ENCODE results near the gene DIS3L2.
A peak's percentile ranks its signal among the peaks of the same experiment; 100 is the strongest.

DNA sequence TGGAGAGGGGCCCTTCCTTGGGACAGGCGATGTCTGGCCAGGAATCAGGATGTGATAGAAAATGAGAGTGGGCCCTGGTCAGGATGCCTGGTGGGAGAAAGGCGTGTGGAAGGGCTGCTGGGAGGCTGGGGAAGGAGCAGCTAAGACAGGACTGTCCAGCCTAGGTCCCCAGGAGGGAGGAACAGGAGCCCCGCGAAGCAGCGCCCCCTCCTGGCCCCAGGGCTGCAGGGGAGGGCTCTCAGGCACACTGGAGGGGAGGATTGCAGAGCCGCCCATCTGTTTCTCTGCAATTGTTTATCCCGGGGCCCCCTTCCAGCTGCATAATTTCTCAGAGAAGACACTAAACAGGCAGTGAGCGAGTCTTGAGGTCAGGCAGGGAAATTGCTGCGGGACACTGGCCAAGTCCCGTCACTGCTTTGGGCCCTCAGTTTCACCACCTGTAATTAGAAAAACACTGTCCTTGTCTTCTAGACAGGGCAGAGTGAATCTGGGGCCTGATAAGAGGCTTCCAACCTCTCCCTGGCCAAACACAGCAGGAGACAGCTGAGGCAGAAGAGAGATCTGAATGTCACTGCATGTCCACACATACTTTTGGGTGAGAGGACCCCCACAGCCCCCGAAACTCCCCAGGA is 31.4 kb upstream of the DIS3L2 start:
- no peak for TF ChIP-seq EP300 (IDR thresholded peaks at IDR 0.05)
- TF ChIP-seq, protein P1, sequence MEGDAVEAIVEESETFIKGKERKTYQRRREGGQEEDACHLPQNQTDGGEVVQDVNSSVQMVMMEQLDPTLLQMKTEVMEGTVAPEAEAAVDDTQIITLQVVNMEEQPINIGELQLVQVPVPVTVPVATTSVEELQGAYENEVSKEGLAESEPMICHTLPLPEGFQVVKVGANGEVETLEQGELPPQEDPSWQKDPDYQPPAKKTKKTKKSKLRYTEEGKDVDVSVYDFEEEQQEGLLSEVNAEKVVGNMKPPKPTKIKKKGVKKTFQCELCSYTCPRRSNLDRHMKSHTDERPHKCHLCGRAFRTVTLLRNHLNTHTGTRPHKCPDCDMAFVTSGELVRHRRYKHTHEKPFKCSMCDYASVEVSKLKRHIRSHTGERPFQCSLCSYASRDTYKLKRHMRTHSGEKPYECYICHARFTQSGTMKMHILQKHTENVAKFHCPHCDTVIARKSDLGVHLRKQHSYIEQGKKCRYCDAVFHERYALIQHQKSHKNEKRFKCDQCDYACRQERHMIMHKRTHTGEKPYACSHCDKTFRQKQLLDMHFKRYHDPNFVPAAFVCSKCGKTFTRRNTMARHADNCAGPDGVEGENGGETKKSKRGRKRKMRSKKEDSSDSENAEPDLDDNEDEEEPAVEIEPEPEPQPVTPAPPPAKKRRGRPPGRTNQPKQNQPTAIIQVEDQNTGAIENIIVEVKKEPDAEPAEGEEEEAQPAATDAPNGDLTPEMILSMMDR (IDR thresholded peaks at IDR 0.05) = peak in 1 of 4 experiments; percentile 28
